AG09309 (cell line): ENCODE results near the gene SYCE1L.
"Not testable (repeated sequence)": the region's sequence is repeated elsewhere in the genome, so short reads cannot be mapped to it uniquely, and the experiment has no call there.

ENCODE experiments used
- DNase-seq: peaks from one replicate; pipeline ENCODE4 v3.0.0-alpha.2; 2010; ENCODE audit warnings: low read depth
- H3K4me3 ChIP-seq: 2 replicates; pipeline ENCODE4 v1.5.1; 2011; ENCODE audit warnings: mild to moderate bottlenecking, low read depth, low read length, moderate library complexity; ENCODE audit not compliant: control insufficient read depth
- TF ChIP-seq, protein P1 (sequence below): IDR thresholded peaks from 2 replicates; pipeline ENCODE4 v1.5.1; 2011; ENCODE audit warnings: mild to moderate bottlenecking, low read depth, low read length, inconsistent platforms; ENCODE audit not compliant: insufficient read depth, control insufficient read depth; ENCODE audit errors: missing control alignments

Gene SYCE1L, protein sequence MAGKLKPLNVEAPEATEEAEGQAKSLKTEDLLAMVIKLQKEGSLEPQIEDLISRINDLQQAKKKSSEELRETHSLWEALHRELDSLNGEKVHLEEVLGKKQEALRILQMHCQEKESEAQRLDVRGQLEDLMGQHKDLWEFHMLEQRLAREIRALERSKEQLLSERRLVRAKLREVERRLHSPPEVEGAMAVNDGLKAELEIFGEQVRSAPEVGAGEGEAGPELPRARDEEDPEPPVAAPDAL

DNA sequence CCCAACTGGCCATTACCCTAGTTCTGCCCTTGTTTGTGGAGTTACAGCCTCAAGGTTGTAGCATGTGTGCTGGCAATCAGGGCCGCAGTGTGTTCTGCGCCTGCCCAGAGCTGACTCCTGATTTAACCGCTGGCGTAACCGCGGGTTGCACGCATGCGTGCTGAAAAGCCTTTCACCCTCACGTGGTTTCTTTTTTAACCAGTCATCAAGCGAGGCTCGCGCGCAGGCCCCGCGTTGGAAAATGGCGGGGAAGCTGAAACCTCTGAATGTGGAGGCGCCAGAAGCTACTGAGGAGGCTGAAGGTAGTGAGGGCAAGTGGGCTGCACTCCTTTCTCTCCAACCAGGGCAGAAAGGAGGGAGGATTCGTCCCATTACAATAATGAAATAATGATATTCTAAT is at the start of gene SYCE1L:
SYCE1L (plus strand) TSS at position 198 of the 400 bp plus-strand sequence; CDS start at position 242, 44 bp downstream.
- H3K4me3 ChIP-seq = no peak within 1 kb of the TSS
- TF ChIP-seq, protein P1, sequence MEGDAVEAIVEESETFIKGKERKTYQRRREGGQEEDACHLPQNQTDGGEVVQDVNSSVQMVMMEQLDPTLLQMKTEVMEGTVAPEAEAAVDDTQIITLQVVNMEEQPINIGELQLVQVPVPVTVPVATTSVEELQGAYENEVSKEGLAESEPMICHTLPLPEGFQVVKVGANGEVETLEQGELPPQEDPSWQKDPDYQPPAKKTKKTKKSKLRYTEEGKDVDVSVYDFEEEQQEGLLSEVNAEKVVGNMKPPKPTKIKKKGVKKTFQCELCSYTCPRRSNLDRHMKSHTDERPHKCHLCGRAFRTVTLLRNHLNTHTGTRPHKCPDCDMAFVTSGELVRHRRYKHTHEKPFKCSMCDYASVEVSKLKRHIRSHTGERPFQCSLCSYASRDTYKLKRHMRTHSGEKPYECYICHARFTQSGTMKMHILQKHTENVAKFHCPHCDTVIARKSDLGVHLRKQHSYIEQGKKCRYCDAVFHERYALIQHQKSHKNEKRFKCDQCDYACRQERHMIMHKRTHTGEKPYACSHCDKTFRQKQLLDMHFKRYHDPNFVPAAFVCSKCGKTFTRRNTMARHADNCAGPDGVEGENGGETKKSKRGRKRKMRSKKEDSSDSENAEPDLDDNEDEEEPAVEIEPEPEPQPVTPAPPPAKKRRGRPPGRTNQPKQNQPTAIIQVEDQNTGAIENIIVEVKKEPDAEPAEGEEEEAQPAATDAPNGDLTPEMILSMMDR = no peak
- no peak for DNase-seq

DNA sequence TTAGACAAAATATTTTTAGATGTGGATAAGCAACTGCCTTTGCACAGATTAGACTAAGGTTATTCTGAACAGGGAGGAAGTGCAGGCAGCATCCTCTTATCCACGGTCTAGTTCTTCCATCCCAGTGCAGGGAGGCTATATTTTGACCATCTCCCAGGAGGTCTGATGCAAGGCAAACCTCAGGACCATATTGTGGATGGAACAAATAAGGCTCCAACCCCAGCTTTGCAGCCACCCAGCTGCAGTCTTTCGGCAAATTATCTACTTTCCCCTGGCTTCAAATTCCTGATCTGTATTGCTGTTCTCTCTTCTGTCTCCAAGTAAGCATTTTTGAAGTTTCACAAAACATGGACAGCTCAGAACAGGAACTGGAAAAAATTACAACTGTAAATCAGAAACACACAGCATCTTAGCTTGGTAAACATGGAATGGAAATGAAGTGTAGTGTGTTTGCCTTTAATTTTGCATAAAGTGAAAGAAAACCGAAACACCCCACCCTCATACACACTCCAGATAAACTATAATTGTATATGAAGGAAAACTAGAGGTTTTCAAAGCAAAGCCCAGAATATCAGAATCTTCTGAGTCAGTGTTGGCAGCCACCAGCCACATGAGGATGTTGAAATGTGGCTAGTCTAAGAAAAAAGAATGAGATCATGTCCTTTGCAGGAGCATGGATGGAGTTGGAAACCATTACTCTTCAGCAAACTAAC is 41.7 kb upstream of the SYCE1L start:
- TF ChIP-seq, protein P1 = no peak
- DNase-seq = no peak
- H3K4me3 ChIP-seq = no peak overlapping the region

DNA sequence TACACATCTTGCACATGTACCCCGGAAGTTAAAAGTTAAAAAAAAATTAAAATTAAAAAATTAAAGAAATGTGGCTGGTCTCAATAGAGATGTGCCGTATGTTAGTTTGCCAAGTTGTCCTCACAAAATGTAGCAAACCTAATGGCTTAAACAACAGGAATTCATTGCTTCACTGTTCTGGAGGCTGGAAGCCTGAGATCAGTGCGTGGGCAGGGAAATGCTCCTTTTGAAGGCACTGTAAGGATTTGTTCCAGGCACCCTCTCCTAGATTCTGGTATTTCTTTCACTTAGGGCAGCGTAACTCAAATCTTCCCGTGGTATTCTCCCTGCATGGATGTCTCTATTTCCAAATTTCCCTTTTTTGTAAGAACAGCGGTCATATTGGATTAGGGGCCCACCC is 40.9 kb upstream of the SYCE1L start:
- H3K4me3 ChIP-seq = no peak overlapping the region
- no peak for DNase-seq
- TF ChIP-seq, protein P1 = no peak

DNA sequence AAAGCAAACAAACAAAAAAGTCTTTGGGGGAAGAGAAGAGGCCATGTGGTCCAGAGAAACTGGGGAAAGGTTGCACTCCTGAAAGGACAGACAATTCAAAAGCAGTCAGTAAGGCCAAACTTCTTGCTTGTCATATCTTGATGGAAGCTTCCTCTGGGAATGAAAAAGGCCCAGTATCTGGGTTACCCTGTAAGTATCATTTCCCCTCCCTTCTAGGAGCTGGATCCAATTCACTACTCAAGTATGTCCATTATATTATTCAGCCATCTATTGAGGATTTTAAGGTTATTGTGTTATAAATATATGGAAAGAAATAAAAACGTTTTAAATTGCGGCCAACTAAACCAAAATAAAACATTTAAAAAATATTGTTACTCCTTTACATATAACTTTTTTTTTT is 34.2 kb upstream of the SYCE1L start:
- no peak for DNase-seq
- TF ChIP-seq, protein P1 = no peak
- no peak overlapping the region for H3K4me3 ChIP-seq

DNA sequence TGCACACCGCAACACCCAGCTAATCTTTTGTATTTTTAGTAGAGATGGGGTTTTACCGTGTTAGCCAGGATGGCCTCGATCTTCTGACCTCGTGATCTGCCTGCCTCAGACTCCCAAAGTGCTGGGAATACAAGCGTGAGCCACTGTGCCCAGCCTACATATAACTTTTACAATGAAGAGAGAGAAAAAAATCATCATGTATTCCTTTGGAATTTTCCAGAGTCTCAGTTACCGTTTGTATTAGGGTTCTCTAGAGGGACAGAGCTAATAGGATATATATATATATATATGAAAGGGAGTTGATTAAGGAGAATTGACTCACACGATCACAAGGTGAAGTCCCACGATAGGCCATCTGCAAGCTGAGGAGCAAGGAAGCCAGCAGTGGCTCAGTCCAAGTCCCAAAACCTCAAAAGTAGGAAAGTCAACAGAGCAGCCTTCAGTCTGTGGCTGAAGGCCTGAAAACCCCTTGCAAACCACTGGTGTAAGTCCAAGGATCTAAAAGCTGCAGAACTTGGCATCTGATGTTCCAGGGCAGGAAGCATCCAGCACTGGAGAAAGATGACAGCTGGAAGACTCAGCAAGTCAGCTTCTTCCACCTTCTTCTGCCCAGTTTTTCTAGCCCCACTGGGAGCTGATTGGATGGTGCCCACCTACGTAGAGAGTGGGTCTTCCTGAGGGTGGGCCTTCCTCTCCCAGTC is 33.5 kb upstream of the SYCE1L start:
- not testable (repeated sequence) for H3K4me3 ChIP-seq, DNase-seq

DNA sequence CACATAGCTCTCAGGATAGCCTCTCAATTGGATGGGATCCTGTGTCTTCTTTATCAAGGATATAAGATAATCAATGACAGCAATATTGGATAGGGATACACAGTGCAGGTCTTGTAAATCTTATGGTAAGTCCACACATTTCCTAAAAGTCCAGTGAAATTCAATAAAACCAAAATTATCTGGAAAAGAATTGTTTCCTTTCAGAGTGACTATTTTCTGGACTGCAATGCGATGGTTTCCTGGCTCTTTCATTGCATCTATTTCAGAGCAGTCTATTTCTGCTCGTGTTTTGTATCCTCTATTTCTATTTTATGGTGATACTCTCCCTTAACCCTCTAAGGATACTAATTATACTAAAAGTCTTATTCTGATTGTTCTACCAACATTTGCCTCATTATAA is 32.5 kb upstream of the SYCE1L start:
- TF ChIP-seq, protein P1 = no peak
- DNase-seq = no peak
- no peak overlapping the region for H3K4me3 ChIP-seq

DNA sequence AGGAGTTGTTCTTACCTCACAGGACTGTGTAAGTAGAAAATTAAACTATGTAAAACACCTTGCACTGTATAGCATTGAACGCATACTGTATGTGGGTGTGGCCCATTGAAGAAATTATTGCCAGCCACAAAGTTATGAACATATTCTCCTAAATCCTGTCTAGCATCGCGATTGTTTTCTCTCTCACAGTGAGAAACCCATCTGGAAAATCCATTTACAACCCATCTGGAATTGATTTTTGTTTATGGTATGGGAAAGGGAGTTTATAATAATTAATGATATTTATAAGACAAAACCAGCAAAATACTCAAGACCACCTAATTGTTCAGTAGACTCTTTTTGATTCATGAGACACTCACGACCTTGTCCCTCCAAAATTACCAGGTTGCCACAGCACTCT is 30.3 kb upstream of the SYCE1L start:
- TF ChIP-seq, protein P1 = no peak
- no peak for DNase-seq
- H3K4me3 ChIP-seq = no peak overlapping the region
